HEK293 (cell line): Measurements from ENCODE around the gene ZNF775.

Experiments
- CTCF ChIP-seq: fragments of 450-650 bp; formaldehyde crosslinking; IDR thresholded peaks from 2 replicates; pipeline ENCODE4 v1.5.1; 2016; ENCODE audit warnings: missing biosample characterization, missing genetic modification characterization
- GLIS1 ChIP-seq: fragments of 450-650 bp; formaldehyde crosslinking; IDR thresholded peaks from 2 replicates; pipeline ENCODE4 v1.5.1; 2016; ENCODE audit warnings: missing biosample characterization, missing genetic modification characterization
- KLF16 ChIP-seq: fragments of 450-650 bp; formaldehyde crosslinking; IDR thresholded peaks from 2 replicates; pipeline ENCODE4 v1.5.1; 2017; ENCODE audit warnings: missing biosample characterization, missing genetic modification characterization
- YY1 ChIP-seq: fragments of 450-650 bp; formaldehyde crosslinking; IDR thresholded peaks from 2 replicates; pipeline ENCODE4 v1.5.1; 2018; ENCODE audit warnings: missing biosample characterization, missing genetic modification characterization
- ZNF121 ChIP-seq: fragments of 450-650 bp; formaldehyde crosslinking; IDR thresholded peaks from 2 replicates; pipeline ENCODE4 v1.5.1; 2016; ENCODE audit warnings: missing biosample characterization, missing genetic modification characterization
- ZNF157 ChIP-seq: fragments of 450-650 bp; formaldehyde crosslinking; IDR thresholded peaks from 2 replicates; pipeline ENCODE4 v1.5.1; 2016; ENCODE audit warnings: missing biosample characterization, missing genetic modification characterization
- ZNF501 ChIP-seq: fragments of 450-650 bp; formaldehyde crosslinking; IDR thresholded peaks from 2 replicates; pipeline ENCODE4 v1.5.1; 2016; ENCODE audit warnings: missing biosample characterization, missing genetic modification characterization
- ZNF830 ChIP-seq: fragments of 450-650 bp; IDR thresholded peaks from 2 replicates; pipeline ENCODE4 v1.5.0; 2018; ENCODE audit warnings: missing biosample characterization, missing genetic modification characterization, low read depth, mild to moderate bottlenecking, moderate library complexity
- TF ChIP-seq, protein P1 (sequence below): fragments of 450-650 bp; formaldehyde crosslinking; IDR thresholded peaks from 2 replicates; pipeline ENCODE4 v1.5.1; 2016; ENCODE audit warnings: missing biosample characterization, missing genetic modification characterization
- TF ChIP-seq, protein P2 (sequence below): fragments of 450-650 bp; formaldehyde crosslinking; IDR thresholded peaks from 2 replicates; pipeline ENCODE4 v1.5.1; 2016; ENCODE audit warnings: missing biosample characterization, missing genetic modification characterization
- TF ChIP-seq, protein P3 (sequence below): fragments of 450-650 bp; formaldehyde crosslinking; IDR thresholded peaks from 2 replicates; pipeline ENCODE4 v1.5.1; 2016; ENCODE audit warnings: missing biosample characterization, missing genetic modification characterization
- TF ChIP-seq, protein P4 (sequence below): fragments of 450-650 bp; formaldehyde crosslinking; IDR thresholded peaks from 2 replicates; pipeline ENCODE4 v1.5.1; 2016; ENCODE audit warnings: missing biosample characterization, missing genetic modification characterization, low read depth

- TF ChIP-seq CTCF (tag by site-specific recombination) (no peak), KLF16 (tag by site-specific recombination) (no peak), GLIS1 (tag by site-specific recombination) (no peak), ZNF121 (tag by site-specific recombination) (no peak), YY1 (no peak), ZNF830 (tag by site-specific recombination) (no peak), ZNF501 (tag by site-specific recombination) (no peak), ZNF157 (no peak)
- TF ChIP-seq, protein P1, sequence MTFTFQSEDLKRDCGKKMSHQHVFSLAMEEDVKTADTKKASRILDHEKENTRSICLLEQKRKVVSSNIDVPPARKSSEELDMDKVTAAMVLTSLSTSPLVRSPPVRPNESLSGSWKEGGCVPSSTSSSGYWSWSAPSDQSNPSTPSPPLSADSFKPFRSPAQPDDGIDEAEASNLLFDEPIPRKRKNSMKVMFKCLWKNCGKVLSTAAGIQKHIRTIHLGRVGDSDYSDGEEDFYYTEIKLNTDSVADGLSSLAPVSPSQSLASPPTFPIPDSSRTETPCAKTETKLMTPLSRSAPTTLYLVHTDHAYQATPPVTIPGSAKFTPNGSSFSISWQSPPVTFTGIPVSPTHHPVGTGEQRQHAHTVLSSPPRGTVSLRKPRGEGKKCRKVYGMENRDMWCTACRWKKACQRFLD: no peak
- TF ChIP-seq, protein P2, sequence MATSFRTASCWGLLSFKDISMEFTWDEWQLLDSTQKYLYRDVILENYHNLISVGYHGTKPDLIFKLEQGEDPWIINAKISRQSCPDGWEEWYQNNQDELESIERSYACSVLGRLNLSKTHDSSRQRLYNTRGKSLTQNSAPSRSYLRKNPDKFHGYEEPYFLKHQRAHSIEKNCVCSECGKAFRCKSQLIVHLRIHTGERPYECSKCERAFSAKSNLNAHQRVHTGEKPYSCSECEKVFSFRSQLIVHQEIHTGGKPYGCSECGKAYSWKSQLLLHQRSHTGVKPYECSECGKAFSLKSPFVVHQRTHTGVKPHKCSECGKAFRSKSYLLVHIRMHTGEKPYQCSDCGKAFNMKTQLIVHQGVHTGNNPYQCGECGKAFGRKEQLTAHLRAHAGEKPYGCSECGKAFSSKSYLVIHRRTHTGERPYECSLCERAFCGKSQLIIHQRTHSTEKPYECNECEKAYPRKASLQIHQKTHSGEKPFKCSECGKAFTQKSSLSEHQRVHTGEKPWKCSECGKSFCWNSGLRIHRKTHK (tag by site-specific recombination): no peak
- TF ChIP-seq, protein P3, sequence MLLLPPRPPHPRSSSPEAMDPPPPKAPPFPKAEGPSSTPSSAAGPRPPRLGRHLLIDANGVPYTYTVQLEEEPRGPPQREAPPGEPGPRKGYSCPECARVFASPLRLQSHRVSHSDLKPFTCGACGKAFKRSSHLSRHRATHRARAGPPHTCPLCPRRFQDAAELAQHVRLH: no peak
- TF ChIP-seq, protein P4, sequence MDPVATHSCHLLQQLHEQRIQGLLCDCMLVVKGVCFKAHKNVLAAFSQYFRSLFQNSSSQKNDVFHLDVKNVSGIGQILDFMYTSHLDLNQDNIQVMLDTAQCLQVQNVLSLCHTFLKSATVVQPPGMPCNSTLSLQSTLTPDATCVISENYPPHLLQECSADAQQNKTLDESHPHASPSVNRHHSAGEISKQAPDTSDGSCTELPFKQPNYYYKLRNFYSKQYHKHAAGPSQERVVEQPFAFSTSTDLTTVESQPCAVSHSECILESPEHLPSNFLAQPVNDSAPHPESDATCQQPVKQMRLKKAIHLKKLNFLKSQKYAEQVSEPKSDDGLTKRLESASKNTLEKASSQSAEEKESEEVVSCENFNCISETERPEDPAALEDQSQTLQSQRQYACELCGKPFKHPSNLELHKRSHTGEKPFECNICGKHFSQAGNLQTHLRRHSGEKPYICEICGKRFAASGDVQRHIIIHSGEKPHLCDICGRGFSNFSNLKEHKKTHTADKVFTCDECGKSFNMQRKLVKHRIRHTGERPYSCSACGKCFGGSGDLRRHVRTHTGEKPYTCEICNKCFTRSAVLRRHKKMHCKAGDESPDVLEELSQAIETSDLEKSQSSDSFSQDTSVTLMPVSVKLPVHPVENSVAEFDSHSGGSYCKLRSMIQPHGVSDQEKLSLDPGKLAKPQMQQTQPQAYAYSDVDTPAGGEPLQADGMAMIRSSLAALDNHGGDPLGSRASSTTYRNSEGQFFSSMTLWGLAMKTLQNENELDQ (tag by site-specific recombination): no peak
These were observed 50.6 kb downstream of the ZNF775 start for GRCh38 chr7:150429699-150430098.
